ENCODE measurements around the gene SLC37A3.
"Not testable (repeated sequence)": the region's sequence is repeated elsewhere in the genome, so short reads cannot be mapped to it uniquely, and the experiment has no call there.

Gene SLC37A3

GRCh38 chr7:140314573-140315480 lies 83.5 kb downstream of the SLC37A3 start:
- no peak for DNase-seq (ENCODE audit: low read depth, low spot score)

DNA sequence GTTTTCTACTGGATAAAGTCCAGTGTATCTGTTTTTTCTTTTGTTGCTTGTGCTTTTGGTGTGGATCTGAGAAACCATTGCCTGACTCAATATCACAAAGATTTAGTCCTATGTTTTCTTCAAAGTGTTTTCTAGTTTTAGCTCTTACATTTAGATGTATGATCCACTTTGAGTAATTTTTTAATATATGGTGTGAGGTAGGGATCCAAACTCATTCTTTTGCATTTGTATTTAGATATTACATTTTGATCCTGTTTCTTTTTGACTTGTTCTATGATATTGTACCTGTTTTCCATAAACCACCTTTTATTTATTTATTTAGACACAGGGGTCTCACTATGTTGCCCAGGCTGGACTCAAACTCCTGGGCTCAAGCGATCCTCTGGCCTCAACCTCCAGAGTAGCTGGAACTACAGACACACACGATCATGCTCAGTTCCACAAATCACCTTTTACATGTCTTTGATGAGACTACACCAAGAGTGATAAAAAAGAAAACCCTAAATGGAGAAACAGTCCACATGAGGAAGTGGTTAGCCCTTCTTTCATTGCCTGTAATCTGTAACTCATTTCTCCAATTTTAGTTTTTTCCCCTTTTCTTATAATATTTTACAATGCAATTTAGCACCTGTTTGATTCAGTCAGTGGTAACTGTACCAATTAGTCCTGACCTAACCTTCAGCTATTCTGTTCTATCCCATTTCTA lies 86.0 kb downstream of the SLC37A3 start:
- no peak for DNase-seq (ENCODE audit: low read depth, low spot score)

DNA sequence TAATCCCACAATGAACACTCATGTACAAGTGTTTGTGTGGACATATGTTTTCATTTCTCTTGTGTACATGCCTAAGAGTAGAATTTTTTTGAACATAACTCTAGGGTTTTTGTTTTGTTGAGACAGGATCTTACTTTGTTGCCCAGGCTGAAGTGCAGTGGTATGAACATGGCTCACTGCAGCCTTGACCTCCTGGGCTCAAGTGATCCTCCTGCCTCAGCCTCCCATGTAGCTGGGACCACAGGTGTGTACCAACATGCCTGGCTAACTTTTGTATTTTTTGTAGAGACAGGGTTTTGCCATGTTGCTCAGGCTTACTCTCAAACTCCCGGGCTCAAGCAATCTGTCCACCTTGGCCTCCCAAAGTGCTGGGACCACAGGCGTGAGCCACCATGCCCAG lies 87.2 kb downstream of the SLC37A3 start:
- not testable (repeated sequence) for DNase-seq (ENCODE audit: low read depth, low spot score)

GRCh38 chr7:140310337-140311002 lies 87.9 kb downstream of the SLC37A3 start:
- peak; percentile 16 for DNase-seq (ENCODE audit: low read depth, low spot score)

DNA sequence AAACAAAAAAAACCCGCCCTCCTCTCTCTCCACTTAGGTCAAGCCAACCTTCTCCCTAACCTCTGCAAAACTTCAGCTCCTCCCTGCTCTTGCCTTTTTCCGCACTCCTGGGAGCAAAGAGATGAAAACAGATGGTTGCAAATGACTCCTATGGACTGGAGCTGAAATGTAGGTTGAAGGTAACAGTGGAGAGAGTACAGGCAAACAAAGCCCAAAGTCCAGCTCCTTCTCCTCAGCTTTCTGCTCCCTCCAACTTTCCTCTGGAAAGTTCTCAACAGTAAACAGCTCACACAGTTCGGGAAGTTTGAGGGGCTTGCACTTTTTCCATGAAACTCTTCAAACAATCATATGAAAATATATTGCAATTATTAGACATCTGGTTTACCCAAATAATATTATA lies 90.3 kb downstream of the SLC37A3 start:
- DNase-seq (ENCODE audit: low read depth, low spot score), result no peak

- peak; percentile 12 for DNase-seq (ENCODE audit: low read depth, low spot score)
These were observed 94.0 kb downstream of the SLC37A3 start for GRCh38 chr7:140304191-140304799.

DNA sequence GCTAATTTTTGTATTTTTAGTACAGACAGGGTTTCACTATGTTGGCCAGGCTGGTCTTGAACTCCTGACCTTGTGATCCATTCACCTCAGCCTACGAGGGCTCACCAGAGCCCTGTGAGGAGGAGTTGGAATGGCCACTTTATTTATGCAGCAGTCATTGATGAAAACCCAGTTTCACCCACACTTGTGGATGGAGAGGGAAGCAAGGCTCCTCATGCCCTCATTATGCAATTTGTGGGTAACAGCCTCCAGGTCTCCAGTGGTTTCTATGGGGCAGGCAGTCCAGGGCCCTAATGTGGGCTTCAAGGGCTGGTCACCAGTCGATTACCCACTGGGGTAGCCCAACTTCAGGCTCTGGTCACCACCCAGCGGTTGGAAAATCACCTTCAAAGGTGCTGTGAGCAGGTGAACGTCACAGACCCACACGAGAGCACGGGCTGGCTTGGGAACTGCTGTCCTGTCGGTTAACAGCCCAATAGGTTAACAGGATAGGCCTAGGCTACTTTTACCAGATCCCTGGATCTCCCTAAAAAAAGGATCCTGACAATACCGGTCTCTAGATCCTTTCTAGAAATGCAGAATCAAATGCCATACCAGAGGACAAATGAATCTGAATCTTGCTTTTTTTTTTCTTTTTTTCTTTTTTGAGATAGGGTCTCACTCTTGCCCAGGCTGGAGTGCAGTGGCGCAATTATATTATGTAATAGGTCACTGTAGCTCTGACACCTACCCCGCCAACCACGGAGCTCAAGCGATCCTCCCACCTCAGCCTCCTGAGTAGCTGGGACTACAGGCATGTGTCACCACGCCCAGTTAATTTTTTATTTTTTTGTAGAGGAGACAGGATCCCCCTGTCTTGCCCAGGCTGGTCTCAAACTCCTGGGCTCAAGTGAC lies 97.8 kb downstream of the SLC37A3 start:
- no peak for DNase-seq (ENCODE audit: low read depth, low spot score)

DNA sequence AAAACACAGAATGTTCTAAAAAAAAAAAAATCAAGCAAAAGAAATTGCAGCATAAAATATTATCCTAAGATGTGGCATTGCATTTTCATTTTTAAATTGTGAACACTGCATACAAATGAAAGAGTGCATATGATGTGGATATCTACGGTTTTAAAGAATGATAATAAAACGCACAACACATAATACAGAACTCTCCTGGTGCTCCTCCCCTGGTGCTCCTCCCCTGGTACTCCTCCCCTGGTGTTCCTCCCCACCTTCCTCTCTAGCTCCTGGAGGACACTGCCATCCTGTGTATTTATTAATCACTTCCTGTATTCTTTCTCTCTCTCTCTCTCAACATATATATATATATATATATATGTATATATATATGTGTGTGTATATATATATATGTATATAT lies 100.1 kb downstream of the SLC37A3 start:
- no peak for DNase-seq (ENCODE audit: low read depth, low spot score)

DNA sequence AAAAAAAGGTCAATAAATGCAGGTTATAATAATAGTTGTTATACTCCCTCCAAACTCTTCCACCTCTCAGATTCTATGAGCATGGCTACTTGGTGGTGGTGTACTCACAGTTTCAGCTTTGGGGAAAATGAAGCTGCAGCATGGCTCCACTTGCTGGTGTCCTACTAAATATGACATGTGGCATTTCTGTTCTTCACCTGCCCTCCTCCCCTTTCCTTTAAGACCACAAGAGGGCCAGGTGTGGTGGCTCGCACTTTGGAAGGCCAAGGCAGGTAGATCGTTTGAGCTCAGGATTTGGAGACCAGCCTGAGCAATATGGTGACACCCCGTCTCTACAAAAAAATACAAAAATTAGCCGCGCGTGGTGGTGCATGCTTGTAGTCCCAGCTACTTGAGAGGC lies 101.1 kb downstream of the SLC37A3 start:
- no peak for DNase-seq (ENCODE audit: low read depth, low spot score)

GRCh38 chr7:140295224-140295738 lies 103.0 kb downstream of the SLC37A3 start:
- no peak for DNase-seq (ENCODE audit: low read depth, low spot score)

DNA sequence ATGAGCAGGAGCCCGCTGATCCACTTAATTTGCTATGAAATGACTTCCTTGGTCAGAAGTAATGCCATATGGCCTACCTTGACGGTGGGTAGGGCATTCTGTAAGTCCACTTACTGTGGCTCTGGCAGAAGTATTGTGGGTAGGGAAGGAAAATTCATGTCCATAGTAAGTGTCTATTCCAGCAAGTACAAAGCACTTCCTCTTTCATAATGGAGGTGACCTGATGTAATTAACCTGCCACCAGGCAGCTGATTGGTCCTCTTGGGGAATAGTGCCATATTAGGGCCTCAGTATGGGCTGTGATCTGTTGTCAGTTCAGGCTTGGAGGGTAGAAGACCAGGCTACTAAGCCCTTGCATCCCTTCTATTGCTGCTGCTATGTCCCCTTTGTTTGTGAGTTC lies 103.9 kb downstream of the SLC37A3 start:
- no peak for DNase-seq (ENCODE audit: low read depth, low spot score)

DNA sequence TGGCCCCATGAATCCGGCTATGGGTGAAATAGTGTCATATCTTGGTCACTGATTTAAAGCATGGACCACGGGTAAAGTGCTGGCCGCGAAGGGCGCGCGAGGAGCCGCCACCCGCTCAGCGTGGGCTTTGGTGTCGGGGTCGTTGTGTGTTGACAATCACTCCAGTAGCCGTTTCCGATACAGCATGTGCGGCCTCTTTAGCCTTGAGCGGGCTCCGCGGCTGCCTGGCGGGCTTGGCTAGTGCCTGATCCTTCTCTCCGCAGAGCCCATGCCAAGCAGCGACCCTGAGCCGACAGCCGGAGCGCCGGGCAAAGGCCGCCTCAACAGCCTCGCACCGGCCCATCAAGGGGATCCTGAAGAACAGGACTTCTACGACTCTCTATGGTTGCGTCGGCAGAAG lies 105.9 kb downstream of the SLC37A3 start:
- DNase-seq (ENCODE audit: low read depth, low spot score), result no peak

DNA sequence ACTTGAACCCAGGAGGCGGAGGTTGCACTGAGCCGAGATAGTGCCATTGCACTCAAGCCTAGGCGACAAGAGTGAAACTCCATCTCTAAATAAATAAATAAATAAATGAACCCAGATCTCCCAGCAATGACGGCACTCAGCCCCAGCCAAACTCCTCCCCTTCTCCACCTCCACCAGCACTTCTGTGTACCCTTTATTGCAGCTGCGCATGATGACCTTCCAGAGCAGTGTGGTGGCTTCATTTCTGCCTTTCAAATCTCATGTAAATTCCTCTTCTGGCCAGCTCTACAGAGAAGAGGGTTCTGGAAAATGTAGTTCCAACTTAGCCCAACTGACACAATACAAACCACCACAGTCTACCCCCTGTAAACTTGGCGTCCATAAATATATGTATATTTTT lies 108.5 kb downstream of the SLC37A3 start:
- no peak for DNase-seq (ENCODE audit: low read depth, low spot score)

DNA sequence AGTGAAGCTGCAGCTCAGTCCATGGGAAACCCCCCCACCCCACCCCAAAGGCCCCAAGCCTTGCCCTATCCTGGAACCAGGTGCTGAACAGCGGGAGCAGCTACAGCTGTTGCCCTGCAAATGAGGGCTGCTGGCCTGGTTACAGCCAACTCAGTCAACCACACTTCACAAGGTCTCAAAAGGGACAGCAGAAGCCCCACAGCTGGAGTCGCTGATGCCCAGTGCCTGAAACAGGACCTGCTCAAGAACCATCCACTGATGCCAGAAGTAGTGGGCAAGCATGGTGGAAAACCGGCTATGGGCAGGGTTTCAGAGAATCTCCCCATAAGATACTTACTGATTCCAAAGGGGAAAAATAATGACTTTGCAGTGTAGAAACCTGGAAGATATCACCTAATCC lies 110.3 kb downstream of the SLC37A3 start:
- no peak for DNase-seq (ENCODE audit: low read depth, low spot score)

DNA sequence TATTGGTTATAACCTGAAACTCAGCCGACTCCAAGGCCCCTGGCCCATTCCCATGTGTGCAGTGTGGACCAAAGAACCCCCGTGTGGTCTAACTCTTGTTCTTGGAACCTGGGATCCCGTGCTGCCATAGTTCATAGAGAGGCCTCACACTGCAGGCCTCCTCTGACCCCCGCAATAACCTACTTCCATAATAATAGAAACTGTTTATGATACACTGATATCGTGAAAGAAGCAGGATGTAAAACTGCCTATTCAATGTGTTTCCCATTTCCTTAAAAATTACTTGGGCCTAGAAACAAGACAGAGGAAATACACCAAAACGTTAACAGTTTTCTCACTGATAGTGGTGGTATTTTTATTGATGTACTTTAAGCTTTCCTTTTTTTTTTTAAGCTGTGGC lies 112.4 kb downstream of the SLC37A3 start:
- no peak for DNase-seq (ENCODE audit: low read depth, low spot score)

DNA sequence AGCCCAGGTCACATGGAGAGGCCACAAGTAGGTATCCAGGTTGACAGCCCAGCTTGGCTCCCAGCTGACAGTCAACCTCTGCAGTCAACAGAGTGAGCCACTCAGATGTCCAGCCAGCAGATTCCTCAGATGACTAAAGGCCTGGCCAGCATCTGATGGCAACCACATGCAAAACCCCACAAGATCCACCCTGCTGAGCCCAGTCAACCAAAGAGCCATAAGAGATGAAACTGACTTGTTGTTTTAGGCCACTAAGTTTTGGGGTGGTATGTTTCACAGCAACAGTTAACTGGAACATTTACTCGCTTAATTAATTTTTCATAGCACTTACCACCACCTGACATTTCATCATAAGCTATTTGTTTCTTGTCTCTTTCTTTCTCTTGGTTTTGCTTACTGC lies 114.3 kb downstream of the SLC37A3 start:
- DNase-seq (ENCODE audit: low read depth, low spot score), result peak; percentile 50

Measured in astrocyte of the hippocampus (primary cell).